HG03025 (cell line): ENCODE measurements around the gene SLIT3.

ENCODE experiments used
- ATAC-seq: cut with Tn5 transposase; IDR thresholded peaks from one replicate; pipeline ENCODE4 v1.9.1; 2021; ENCODE audit warnings: mild to moderate bottlenecking, moderate library complexity; ENCODE audit not compliant: unreplicated experiment, low FRiP score

Gene SLIT3

DNA sequence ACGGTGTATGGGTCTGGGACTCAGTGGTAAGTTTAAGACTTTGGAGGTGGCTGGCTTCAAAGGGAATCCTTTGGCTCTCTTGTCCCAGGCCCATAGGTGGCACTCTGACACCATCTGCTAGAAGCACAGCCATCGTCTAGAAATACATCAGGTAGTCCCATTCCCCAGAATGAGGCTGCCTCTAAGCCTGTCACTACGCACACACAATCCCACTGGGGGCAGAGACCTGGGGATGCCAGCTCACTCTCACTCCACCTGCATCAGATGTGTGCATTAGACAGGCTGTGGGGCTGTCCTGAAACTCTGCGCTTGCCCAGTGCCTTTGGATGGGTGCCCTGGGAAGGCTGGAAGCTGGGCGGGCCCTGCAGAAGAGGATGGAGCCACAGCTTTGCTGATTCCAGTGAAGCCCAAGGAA is 594.3 kb downstream of the SLIT3 start:
- ATAC-seq: no peak

DNA sequence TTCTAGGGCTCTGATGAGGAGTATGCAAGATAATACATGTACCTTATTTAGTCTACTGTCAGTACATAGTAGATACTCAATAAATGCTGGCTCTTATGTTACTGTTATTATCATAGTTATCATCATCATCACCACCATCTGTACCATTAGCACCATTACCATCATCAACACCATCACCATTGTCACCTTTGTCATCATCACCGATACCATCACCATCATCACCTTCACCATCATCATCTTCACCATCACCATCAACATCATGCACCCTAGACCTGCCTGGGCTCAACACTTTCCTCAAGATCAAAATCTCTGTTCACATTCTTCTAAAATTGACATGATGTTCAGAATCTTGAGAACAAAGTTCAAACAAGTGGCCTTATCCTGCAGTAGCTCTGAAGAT is 595.6 kb downstream of the SLIT3 start:
- ATAC-seq: no peak

GRCh38 chr5:168702511-168702910 is 598.4 kb downstream of the SLIT3 start:
- no peak for ATAC-seq

DNA sequence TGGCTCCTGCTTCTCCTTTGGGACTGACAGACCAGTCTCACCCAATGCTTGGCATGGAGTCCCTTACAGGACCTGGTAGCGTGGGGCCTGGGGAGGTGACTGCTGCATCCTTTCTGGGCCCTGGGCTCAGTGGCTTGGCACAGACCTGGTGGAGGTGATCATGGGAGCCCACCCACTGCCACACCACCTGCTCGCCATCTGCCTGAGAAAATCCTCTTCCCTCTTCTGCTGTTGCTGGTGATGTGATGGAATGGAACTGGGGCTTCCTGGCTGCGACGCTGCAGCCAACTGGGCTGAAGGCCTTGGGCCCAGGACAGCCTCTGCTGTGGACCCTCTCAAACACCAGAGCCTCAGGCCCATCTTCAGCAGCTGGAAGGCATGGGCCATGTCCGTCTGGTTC is 599.3 kb downstream of the SLIT3 start:
- ATAC-seq: no peak

DNA sequence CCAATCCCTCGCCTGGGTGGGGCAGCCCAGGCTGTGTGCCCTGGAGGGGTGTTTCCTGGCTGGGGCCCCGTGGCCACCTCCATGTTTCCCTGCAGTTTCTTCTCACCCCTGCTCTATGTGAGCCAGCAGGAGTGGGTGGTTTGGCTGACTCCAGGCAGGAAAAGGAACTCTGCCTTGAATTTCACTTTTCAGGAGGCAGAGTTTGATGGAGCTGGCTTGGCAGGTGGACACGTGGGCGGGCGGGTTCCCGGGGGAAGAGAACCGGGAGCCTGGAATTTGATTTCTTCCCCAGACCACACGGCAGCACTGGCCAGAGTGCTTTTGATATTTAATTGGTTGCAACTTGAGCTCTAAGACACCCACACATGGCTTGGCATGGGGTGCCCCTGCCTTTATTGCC is 601.9 kb downstream of the SLIT3 start:
- ATAC-seq: no peak

DNA sequence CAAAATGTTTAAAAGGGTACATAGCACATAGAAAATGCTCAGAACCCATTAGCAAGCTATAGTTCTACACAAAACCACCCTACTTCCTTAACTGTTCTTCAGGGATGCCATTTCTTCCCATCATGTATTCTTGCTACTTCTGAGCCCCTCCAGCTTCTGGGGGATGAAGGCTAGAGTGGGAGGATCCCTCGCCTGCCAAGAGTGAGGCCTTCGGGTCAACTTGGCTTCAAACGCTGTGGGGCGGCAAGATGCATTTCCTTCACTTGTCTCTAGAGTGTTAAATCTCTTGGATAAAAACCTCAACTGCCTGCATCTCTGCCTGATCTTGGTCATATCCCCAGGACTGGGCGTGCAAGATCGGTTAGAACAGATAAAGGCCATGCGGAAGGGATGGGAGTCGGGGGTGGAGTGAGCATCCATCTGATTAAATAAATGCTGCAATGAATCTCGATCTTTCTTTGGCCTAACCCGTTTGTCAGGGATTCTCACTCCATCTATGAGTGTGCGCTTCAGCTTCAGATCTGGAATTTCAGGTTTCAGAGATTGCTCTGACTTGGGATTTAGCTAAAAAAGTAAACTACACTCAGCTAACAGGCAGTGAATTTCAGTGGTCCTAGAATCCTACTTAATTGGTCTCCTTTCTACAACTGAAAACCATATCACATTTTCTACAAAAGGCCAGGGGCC is 603.8 kb downstream of the SLIT3 start:
- ATAC-seq: no peak

GRCh38 chr5:168696611-168697010 is 604.3 kb downstream of the SLIT3 start:
- no peak for ATAC-seq

GRCh38 chr5:168695301-168695835 is 605.6 kb downstream of the SLIT3 start:
- ATAC-seq: no peak

DNA sequence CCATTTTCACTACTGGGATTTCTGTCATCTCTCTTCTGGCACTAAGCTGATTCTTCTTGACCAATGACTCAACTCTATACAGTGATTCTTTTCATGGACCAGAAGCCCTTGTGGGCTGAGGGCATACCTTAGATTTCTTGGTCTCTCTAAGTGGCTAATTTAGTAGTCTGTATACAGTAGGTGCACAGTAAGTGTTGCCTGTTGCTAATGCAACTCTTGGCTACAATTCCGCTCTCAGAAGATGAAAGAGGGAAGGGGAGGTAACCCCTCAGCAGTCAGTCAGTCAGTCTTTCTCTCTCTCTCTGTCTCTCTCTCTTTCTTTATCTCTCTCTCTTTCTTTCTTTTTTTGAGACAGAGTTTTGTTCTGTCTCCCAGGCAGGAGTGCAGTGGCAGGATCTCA is 606.6 kb downstream of the SLIT3 start:
- ATAC-seq: no peak

GRCh38 chr5:168693883-168694282 is 607.1 kb downstream of the SLIT3 start:
- no peak for ATAC-seq

GRCh38 chr5:168693297-168693696 is 607.6 kb downstream of the SLIT3 start:
- no peak for ATAC-seq

DNA sequence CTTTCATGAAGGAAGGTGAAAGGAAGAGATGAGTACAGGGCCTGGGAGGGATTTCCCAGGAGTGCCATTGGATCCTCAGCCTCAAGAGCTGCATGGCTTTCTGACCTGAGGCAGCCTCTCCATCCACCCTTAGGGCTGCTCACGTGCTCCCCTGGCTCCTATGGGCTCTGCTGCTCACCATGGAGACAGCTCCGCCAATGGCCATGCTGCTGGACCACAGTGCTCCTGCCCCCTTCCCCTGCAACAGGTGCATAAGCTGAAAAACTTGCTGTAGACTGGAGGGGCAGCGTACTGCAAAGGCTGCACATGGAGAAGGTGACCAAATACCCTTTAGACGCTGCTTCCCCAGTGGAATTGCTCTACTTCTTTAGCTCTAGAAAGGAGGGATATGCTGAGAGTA is 609.0 kb downstream of the SLIT3 start:
- ATAC-seq: no peak

DNA sequence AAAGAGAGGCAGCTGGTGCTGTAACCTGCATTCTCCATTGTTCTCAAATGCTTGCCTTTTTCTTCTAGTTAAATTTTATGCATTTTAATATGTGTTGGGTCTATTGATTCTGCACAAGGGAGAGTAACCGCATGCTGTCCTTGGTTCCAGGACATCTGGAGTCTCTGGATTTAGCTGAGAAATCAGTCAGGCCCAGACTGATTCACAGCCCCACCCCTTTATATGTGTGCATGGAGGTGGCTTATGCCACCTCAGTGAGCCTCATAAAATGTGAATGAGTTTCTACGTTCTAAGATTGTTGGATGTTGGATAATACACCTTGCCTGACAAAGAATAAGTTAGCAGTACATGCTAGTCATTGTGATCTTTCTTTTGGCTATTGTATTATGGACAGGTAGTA is 611.7 kb downstream of the SLIT3 start:
- no peak for ATAC-seq

GRCh38 chr5:168686837-168687236 is 614.1 kb downstream of the SLIT3 start:
- no peak for ATAC-seq

- ATAC-seq: no peak
Observed at GRCh38 chr5:168685566-168685965, 615.4 kb downstream of the SLIT3 start.

- no peak for ATAC-seq
Observed at GRCh38 chr5:168683927-168684295, 617.0 kb downstream of the SLIT3 start.

GRCh38 chr5:168683247-168683926 is 617.6 kb downstream of the SLIT3 start:
- ATAC-seq: no peak

DNA sequence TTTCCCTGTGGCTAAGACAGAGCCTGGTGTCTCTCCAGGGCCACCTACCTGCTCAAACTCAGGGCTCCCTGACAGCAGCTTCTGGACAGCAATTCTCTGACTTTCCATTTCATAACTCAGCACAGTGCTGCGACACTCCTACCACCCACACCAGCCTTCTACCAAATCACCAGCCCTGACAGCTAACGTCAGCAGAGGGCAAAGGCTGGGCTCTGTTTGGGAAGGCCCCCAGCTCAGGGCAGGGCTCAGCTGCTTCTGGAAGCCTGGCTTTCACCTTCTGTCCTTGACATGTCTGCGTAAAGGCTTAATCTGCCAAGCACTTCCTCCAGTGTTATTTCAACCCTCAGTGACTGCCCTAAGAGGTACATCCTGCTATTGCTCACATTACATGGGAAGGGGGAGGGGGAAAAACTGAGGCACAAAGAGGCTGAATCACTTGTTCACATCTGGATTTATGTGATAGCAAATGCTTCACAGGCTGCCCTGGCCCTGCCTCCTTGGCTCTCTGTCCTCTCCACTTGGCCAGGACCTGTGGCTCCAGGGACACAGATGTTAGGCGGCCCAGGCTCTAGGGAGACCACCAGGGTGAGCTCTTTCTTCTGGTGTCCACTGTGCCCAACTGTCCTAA is 619.3 kb downstream of the SLIT3 start:
- ATAC-seq: no peak

DNA sequence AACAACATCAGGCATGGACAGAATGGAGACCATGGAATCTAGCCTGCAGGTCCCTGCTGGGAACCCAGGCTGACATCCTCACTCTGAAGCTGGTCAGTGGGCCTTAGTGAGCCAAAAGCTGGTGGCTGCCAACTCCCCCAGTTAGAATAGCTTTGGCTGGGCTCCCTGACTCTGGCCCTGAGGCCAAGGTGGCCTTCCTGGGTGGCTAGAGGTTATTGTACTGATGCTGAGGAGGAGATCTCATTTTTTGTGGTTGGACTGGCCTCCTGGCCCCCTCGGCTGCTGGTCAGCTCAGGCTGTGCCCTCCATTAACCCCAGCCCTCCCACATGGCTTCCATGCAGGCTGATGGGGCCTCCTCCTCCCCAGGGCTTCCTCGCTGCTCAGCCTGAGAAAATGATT is 620.5 kb downstream of the SLIT3 start:
- no peak for ATAC-seq

DNA sequence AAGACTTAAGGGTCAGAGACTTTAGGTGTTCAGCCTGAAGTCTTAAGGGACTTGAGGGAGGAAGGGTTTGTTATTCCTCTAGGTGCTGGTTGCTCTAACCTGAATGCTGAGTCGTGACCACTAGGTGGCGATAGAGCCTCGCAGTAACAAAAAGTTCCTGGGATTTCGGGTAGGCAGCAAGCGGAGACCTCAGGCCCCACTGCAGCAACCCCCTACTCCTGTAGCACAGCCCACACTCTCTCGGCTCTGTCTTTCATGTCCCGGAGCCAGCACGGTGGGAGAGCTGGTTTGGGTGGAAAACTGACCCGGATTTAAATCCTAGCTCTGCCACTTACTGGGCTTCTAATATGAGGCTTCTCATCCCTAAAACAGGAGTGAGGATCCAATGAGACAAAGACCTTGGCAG is 621.4 kb downstream of the SLIT3 start:
- no peak for ATAC-seq

- ATAC-seq: no peak
Observed at GRCh38 chr5:168676501-168676900, 624.4 kb downstream of the SLIT3 start.
